Tibial artery (tissue), 4 donors: ENCODE data around the gene KCNIP4.

Experiments used
- DNase-seq, 2 donors: peaks; one replicate each; pipeline ENCODE4 v3.0.0-alpha.2; 2019
- H3K27ac ChIP-seq, 2 donors: fragments of 200-600 bp; sonication (generic) in 1 of 2; 1 replicate in 1 of 2; 2 replicates in 1 of 2; pipeline ENCODE4 v1.5.1; 2018 to 2019; ENCODE audit warnings: mild to moderate bottlenecking in 1 of 2
- H3K27me3 ChIP-seq, 2 donors: fragments of 200-600 bp; sonication (generic) in 1 of 2; one replicate each; pipeline versions ENCODE4 v1.5.1 to v1.6.0; 2016 to 2019
- H3K36me3 ChIP-seq, 3 donors: fragments of 200-600 bp; sonication (generic) in 2 of 3; one replicate each; pipeline ENCODE4 v1.5.1; 2016 to 2019; ENCODE audit warnings: mild to moderate bottlenecking in 2 of 3
- H3K4me1 ChIP-seq, 4 donors: fragments of 200-600 bp; sonication (generic) in 2 of 4; 1 replicate in 3 of 4; 2 replicates in 1 of 4; pipeline ENCODE4 v1.5.1; 2016 to 2019
- H3K4me3 ChIP-seq, 2 donors: fragments of 200-600 bp; sonication (generic) in 1 of 2; 1 replicate in 1 of 2; 2 replicates in 1 of 2; pipeline ENCODE4 v1.5.1; 2018 to 2019; ENCODE audit warnings: mild to moderate bottlenecking in 2 of 2
- H3K9me3 ChIP-seq, 3 donors: fragments of 200-600 bp; sonication (generic) in 1 of 3; one replicate each; pipeline ENCODE4 v1.5.1; 2016 to 2019
- intact Hi-C: fragments of 100-400 bp; cut with DNase I; formaldehyde crosslinking; loops from one replicate; pipeline ENCODE4 v1.15.0; 2023; ENCODE audit warnings: low total_unique reads
- TF ChIP-seq, protein P1 (sequence below), 2 experiments: fragments of 200-600 bp in 1 of 2; fragments of 450-650 bp in 1 of 2; IDR thresholded peaks; one replicate each; pipeline ENCODE4 v1.5.1; 2017 to 2019; ENCODE audit warnings: antibody characterized with exemption in 2 of 2, mild to moderate bottlenecking in 1 of 2, moderate library complexity in 1 of 2

KCNIP4 gene

DNA sequence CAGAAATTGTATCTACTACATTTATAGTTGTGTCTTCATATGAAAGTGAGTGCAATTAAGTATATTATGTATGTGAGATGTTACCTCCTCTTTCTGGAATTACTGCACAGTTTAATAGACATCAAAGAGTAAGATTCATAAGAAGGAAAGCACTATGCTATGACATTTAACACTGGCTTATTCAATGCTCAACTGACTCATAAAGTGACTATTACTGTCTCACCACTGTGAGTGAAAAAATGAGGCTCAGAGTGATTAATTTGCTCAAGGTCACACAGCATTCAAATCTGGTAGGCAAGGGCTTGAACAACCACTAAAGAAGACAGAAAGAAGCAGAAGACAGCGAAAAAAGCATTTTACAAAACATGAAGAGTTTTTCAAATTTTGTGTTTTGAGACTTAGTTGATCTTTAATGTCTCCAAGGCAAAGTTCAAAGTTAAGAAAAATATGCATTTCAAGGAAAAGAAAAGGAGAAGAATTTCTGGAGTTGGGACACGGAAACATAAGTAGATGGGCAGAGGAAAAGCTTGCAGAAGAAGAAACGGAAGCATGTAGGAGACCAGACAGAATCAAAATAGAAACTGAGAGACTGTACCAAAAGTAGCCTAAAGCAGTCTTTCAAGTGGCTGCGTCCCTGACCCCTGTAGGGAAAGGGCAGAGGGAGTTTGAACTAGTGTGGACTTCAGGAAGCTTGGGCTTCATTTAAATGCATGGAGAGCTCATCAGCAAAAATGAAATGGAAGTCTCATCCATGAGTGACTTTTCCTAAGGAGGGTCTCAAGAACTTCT lies 66.3 kb downstream of the KCNIP4 start:
- Histone ChIP-seq H3K36me3 (no peaks in the 10 kb centered on the region), H3K4me3 (no peak overlapping the region), H3K27ac (no peak overlapping the region), H3K4me1 (no peaks in the 10 kb centered on the region), H3K9me3 (no peaks in the 10 kb centered on the region), H3K27me3 (no peaks in the 10 kb centered on the region)
- DNase-seq, result no peak
- TF ChIP-seq, protein P1, sequence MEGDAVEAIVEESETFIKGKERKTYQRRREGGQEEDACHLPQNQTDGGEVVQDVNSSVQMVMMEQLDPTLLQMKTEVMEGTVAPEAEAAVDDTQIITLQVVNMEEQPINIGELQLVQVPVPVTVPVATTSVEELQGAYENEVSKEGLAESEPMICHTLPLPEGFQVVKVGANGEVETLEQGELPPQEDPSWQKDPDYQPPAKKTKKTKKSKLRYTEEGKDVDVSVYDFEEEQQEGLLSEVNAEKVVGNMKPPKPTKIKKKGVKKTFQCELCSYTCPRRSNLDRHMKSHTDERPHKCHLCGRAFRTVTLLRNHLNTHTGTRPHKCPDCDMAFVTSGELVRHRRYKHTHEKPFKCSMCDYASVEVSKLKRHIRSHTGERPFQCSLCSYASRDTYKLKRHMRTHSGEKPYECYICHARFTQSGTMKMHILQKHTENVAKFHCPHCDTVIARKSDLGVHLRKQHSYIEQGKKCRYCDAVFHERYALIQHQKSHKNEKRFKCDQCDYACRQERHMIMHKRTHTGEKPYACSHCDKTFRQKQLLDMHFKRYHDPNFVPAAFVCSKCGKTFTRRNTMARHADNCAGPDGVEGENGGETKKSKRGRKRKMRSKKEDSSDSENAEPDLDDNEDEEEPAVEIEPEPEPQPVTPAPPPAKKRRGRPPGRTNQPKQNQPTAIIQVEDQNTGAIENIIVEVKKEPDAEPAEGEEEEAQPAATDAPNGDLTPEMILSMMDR (IDR thresholded peaks at IDR 0.05), result no peak
- intact Hi-C loops, result no loop called here

DNA sequence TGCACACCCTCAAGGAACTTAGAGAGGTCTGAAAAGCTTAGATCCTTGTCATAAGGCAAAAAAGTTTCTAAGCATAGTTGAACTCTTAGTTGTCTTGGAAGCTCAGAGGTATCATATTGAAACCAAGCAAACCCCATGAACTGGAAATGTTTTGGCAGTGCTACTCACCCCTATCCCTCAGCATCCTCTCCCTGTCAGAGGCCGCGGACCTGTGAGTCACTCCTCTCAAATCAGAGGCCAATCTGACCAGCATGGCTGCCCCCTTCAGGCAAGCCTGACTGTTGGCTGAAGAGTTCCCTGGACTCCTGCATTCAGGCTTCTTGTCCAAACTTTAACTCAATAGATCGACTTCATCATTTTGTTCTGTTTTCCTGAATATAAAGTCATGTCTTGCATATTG lies 69.4 kb downstream of the KCNIP4 start:
- H3K36me3 ChIP-seq, result no peaks in the 10 kb centered on the region
- TF ChIP-seq, protein P1 (IDR thresholded peaks at IDR 0.05), result no peak
- intact Hi-C loops, result no loop called here
- no peaks in the 10 kb centered on the region for H3K27me3 ChIP-seq
- H3K27ac ChIP-seq, result no peak overlapping the region
- H3K9me3 ChIP-seq, result no peaks in the 10 kb centered on the region
- DNase-seq, result no peak
- no peaks in the 10 kb centered on the region for H3K4me1 ChIP-seq
- no peak overlapping the region for H3K4me3 ChIP-seq

DNA sequence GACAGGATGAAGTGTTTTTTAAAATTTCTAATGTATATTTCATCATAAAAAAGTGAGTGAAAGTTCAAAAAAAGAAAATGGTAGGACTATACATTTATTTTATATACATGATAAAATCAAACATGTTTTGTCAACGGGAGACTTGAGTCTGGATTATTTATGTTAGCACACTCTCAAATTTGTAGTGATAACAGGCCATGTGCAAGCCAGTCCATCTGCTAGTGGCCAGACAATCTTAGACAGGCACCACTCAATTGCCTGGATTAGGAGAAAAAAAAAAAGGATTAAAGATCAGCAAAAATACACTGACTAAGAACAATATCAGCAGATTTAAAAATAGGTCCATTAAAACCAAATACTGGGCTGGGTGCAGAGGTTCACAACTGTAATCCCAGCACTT lies 71.9 kb downstream of the KCNIP4 start:
- intact Hi-C loops, result no loop called here
- no peak overlapping the region for H3K27ac ChIP-seq
- H3K4me1 ChIP-seq, result no peaks in the 10 kb centered on the region
- H3K27me3 ChIP-seq, result no peaks in the 10 kb centered on the region
- no peak overlapping the region for H3K4me3 ChIP-seq
- no peak for DNase-seq
- H3K9me3 ChIP-seq, result no peaks in the 10 kb centered on the region
- TF ChIP-seq, protein P1 (IDR thresholded peaks at IDR 0.05), result no peak
- no peaks in the 10 kb centered on the region for H3K36me3 ChIP-seq

DNA sequence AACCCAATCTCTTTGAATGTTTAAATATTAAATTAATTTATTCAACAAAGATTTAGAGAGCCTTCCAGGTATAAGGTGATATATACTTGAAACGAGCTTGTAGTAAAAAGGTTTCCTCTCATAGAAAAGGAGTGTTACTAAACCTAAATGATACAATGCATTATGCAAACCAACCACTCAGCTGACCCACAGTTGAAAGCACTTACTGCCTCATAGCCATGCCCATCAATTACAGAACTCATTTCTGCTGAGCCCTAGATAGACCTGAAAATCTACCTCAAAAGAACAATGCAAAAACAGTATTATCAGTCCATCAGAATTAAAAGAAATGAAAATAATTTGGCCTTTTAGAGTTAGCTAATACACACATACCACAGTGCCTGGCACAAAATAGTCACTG lies 75.4 kb downstream of the KCNIP4 start:
- no peaks in the 10 kb centered on the region for H3K9me3 ChIP-seq
- intact Hi-C loops, result no loop called here
- H3K4me1 ChIP-seq, result no peaks in the 10 kb centered on the region
- DNase-seq, result no peak
- no peaks in the 10 kb centered on the region for H3K27me3 ChIP-seq
- H3K27ac ChIP-seq, result no peak overlapping the region
- H3K4me3 ChIP-seq, result no peak overlapping the region
- no peaks in the 10 kb centered on the region for H3K36me3 ChIP-seq
- TF ChIP-seq, protein P1 (IDR thresholded peaks at IDR 0.05), result no peak

DNA sequence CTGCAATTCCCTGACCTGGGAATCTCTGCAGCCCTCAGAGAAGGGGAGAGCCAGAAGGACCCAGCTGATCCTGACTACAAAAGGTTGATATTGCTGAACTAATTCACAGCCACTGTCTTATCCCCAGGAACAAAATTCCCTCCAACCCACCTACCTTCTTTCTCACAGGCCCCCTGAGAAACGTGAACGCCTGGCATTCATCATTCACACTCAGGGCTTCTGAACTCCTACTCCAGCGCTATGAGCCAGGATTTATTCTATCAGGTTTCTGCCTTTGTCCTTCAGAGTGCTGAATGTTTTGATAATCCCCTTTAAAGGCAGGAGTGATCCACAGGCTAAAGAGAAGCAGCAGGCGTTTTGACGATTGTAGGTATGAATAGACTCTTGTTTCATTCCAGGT lies 76.5 kb downstream of the KCNIP4 start:
- DNase-seq, result no peak
- Histone ChIP-seq H3K27me3 (no peaks in the 10 kb centered on the region), H3K4me1 (no peaks in the 10 kb centered on the region), H3K4me3 (no peak overlapping the region), H3K9me3 (no peaks in the 10 kb centered on the region), H3K36me3 (no peaks in the 10 kb centered on the region), H3K27ac (no peak overlapping the region)
- TF ChIP-seq, protein P1 (IDR thresholded peaks at IDR 0.05), result no peak
- intact Hi-C loops, result no loop called here
